ENCODE data around the gene HOMEZ. TPM values are rescaled to one million over a fixed set of nuclear protein-coding genes. Genes with fewer than 3 reads are reported as not detected.

The HOMEZ gene
- total RNA-seq, 6 experiments from 2014 or later, result 7.3 to 9.2 (median 7.5) TPM

GRCh38 chr14:23259426-23259825 is 26.5 kb downstream of the HOMEZ start:
- Mint-ChIP-seq H3K4me1 (ENCODE audit: low read depth) (no peaks in the 10 kb centered on the region), H3K27me3 (ENCODE audit: insufficient read depth) (peaks cover 26% of the 10 kb centered on the region), H3K27ac (no peak overlapping the region), H3K36me3 (ENCODE audit: low read depth) (no peaks in the 10 kb centered on the region), H3K4me3 (no peak overlapping the region), H3K9me3 (no peaks in the 10 kb centered on the region)
- no peak for TF ChIP-seq CTCF (IDR thresholded peaks at IDR 0.05)
- DNase-seq, result no peak

DNA sequence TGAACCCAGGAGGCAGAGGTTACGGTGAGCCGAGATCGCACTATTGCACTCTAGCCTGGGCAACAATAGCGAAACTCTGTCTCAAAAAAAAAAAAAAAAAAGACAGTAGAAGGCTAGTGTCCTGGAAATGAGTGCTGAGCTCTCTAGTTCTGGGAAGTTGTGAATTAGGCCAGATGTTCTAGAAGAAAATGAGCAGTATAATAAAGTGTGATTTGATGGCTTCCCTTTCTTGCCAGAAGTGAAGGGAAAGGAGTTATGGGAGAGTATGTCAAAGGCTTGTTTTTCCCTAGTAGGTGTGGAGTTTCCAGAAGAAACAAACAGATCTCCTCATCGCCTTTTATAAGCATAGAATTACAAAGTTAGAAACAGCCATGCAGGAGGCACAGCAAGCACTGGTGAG is 27.7 kb downstream of the HOMEZ start:
- no peak overlapping the region for H3K4me3 Mint-ChIP-seq
- H3K36me3 Mint-ChIP-seq (ENCODE audit: low read depth), result no peaks in the 10 kb centered on the region
- H3K4me1 Mint-ChIP-seq (ENCODE audit: low read depth), result no peaks in the 10 kb centered on the region
- peaks cover 28% of the 10 kb centered on the region for H3K27me3 Mint-ChIP-seq (ENCODE audit: insufficient read depth)
- H3K27ac Mint-ChIP-seq, result no peak overlapping the region
- TF ChIP-seq CTCF (IDR thresholded peaks at IDR 0.05), result no peak
- DNase-seq, result no peak
- no peaks in the 10 kb centered on the region for H3K9me3 Mint-ChIP-seq

DNA sequence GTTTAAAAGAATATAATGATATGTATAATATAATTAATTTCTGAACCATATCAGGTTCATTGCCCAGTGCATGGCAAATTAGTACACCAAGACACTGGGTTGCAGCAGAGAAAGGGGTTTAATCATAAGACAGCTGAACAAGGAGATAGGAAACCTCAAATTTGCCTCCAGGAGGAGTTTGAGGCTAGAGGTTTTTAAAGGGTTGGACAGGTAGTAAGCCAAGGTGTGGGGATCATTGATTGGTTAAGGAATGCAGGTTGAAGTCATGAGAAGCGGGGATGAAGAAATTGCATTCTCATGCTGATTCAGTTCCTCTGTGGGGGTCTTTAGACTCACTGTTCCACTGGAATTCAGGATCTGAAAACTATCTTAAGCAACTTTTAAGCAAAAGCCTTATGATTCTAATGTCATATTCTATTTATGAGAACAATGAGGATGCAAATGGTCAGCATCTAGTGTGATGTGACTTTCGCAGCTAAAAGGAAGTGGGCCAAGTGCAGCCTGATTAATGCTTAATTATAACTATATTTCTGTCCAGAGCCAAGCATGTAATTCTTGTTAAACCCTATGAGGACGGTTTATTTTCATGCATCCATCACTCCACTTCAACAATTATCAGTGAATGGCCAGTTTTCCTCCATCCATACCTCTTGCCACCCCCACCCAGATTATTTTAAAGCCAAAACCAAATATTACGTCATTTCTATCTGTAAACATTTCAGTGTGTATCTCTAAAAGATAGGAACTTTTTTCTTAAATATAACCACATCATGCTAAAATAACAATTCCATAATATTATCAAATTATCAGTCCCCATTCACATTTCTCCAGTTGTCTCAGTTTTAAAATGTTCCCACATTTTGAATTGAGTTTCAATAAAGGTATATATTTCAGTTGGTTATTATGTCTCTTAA is 33.3 kb downstream of the HOMEZ start:
- TF ChIP-seq CTCF (IDR thresholded peaks at IDR 0.05), result no peak
- Mint-ChIP-seq H3K4me3 (no peak overlapping the region), H3K36me3 (ENCODE audit: low read depth) (no peaks in the 10 kb centered on the region), H3K27me3 (ENCODE audit: insufficient read depth) (peaks cover 11% of the 10 kb centered on the region), H3K9me3 (no peaks in the 10 kb centered on the region), H3K4me1 (ENCODE audit: low read depth) (no peaks in the 10 kb centered on the region), H3K27ac (no peak overlapping the region)
- DNase-seq, result no peak

DNA sequence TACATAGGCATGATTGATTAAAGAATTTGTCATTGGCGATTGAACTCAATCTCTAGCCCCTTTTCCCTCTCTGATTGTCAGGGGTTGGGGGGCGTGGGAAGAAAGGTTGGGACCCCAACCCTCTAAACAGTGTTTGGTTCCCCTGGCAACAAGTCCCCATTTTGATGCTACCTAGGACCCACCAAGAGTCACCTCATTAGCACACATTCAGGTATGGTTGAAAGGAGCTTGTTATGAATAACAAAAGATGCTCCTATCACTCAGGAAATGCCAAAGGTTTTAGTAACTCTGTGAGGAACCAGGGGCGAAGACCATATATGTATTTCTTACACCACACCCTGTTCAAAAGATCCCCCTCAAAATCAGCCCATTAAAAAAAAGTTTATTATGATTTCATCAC is 33.9 kb downstream of the HOMEZ start:
- H3K4me3 Mint-ChIP-seq, result no peak overlapping the region
- H3K4me1 Mint-ChIP-seq (ENCODE audit: low read depth), result no peaks in the 10 kb centered on the region
- no peak for DNase-seq
- H3K27me3 Mint-ChIP-seq (ENCODE audit: insufficient read depth), result peaks cover 11% of the 10 kb centered on the region
- H3K36me3 Mint-ChIP-seq (ENCODE audit: low read depth), result no peaks in the 10 kb centered on the region
- H3K27ac Mint-ChIP-seq, result no peak overlapping the region
- TF ChIP-seq CTCF (IDR thresholded peaks at IDR 0.05), result no peak
- H3K9me3 Mint-ChIP-seq, result no peaks in the 10 kb centered on the region

- H3K27ac Mint-ChIP-seq, result no peak overlapping the region
- no peaks in the 10 kb centered on the region for H3K36me3 Mint-ChIP-seq (ENCODE audit: low read depth)
- DNase-seq, result no peak
- no peak for TF ChIP-seq CTCF (IDR thresholded peaks at IDR 0.05)
- peaks cover 13% of the 10 kb centered on the region for H3K27me3 Mint-ChIP-seq (ENCODE audit: insufficient read depth)
- no peaks in the 10 kb centered on the region for H3K9me3 Mint-ChIP-seq
- H3K4me3 Mint-ChIP-seq, result no peak overlapping the region
- H3K4me1 Mint-ChIP-seq (ENCODE audit: low read depth), result no peaks in the 10 kb centered on the region
Observed at GRCh38 chr14:23249824-23250223, 36.1 kb downstream of the HOMEZ start.
